Measurements from ENCODE around the gene ATP8A2. TPM values are rescaled to one million over a fixed set of nuclear protein-coding genes. Genes with fewer than 3 reads are reported as not detected.

The ATP8A2 gene
- total and polyA plus RNA-seq, 4 donors = 0.01 to 0.08 (median 0.05) TPM; not detected in 1

DNA sequence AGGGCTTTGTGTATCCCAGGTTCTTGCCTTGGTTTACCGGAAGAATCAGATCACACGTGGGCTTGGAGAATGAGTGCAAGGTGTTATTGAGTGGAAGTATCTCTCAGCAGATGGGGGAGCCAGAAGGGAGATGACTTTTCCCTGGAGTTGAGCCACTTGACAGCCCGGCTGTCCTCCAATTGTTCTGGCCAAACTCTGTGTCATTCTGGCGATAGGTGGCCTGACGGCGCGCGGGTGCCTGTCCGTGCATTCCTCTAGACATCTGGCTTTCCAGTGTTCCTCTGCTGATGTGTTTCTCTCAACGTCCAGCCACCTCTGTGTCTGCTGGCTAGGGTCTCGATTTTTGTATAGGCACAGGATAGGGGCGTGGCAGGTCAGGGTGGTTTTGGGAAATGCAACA, 498.2 kb downstream of the ATP8A2 start (continued):
- no peak for TF ChIP-seq REST (IDR thresholded peaks at IDR 0.05)
- TF ChIP-seq, protein P1, sequence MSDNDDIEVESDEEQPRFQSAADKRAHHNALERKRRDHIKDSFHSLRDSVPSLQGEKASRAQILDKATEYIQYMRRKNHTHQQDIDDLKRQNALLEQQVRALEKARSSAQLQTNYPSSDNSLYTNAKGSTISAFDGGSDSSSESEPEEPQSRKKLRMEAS (IDR thresholded peaks at IDR 0.05) = no peak
- TF ChIP-seq YY1 (IDR thresholded peaks at IDR 0.05) = no peak
- no peak for TF ChIP-seq GABPA (IDR thresholded peaks at IDR 0.05 in 1 of 2, conservative IDR thresholded peaks at IDR 0.05 in 1 of 2)

GRCh38 chr13:25871389-25872125, 499.8 kb downstream of the ATP8A2 start:
- 85% methylated on average over 11 of the region's 11 CpGs for WGBS

More at GRCh38 chr13:25871389-25872125, 499.8 kb downstream of the ATP8A2 start:
- no peak for DNase-seq (ENCODE audit: low spot score)
- Histone ChIP-seq H3K4me3 (ENCODE audit: low read depth in 1 of 3, low read length in 3 of 3) (no peak overlapping the region), H3K4me1 (ENCODE audit: control insufficient read depth in 4 of 4, insufficient read depth in 4 of 4, low read length in 3 of 4) (no peaks in the 10 kb centered on the region), H3K36me3 (ENCODE audit: control insufficient read depth in 4 of 4, insufficient read depth in 3 of 4, low read depth in 1 of 4, low read length in 3 of 4) (no peaks in the 10 kb centered on the region), H3K9ac (ENCODE audit: low read depth in 1 of 2, low read length in 2 of 2) (no peak overlapping the region), H3K27me3 (ENCODE audit: control insufficient read depth in 4 of 4, insufficient read depth in 4 of 4, low read length in 3 of 4) (no peaks in the 10 kb centered on the region), H3K9me3 (ENCODE audit: control insufficient read depth in 4 of 4, low read length in 3 of 4) (no peaks in the 10 kb centered on the region), H3K27ac (ENCODE audit: low read depth in 1 of 2, low read length in 2 of 2) (no peak overlapping the region)
- no peak for TF ChIP-seq HNF4G (IDR thresholded peaks at IDR 0.05)
- no peak for TF ChIP-seq CTCF (IDR thresholded peaks at IDR 0.05; ENCODE audit: low read depth, low read length, missing input control)
- no peak for TF ChIP-seq FOXA1 (IDR thresholded peaks at IDR 0.05)
- no peak for TF ChIP-seq NR2F2 (IDR thresholded peaks at IDR 0.05)
- no peak for TF ChIP-seq RAD21 (IDR thresholded peaks at IDR 0.05)
- TF ChIP-seq TAF1 (conservative IDR thresholded peaks at IDR 0.05) = no peak
- no peak for TF ChIP-seq JUND (IDR thresholded peaks at IDR 0.05)
- no peak for TF ChIP-seq FOXA2 (IDR thresholded peaks at IDR 0.05)
- no peak for TF ChIP-seq REST (IDR thresholded peaks at IDR 0.05)
- TF ChIP-seq RXRA (IDR thresholded peaks at IDR 0.05) = no peak
- TF ChIP-seq, protein P1 (IDR thresholded peaks at IDR 0.05) = no peak
- TF ChIP-seq YY1 (IDR thresholded peaks at IDR 0.05) = no peak
- TF ChIP-seq EGR1 (IDR thresholded peaks at IDR 0.05; ENCODE audit: low read depth in 2 of 2) = no peak
- no peak for TF ChIP-seq ZBTB33 (IDR thresholded peaks at IDR 0.05)
- TF ChIP-seq GABPA (IDR thresholded peaks at IDR 0.05 in 1 of 2, conservative IDR thresholded peaks at IDR 0.05 in 1 of 2) = no peak
- TF ChIP-seq SP1 (IDR thresholded peaks at IDR 0.05) = no peak
- TF ChIP-seq, protein P2, sequence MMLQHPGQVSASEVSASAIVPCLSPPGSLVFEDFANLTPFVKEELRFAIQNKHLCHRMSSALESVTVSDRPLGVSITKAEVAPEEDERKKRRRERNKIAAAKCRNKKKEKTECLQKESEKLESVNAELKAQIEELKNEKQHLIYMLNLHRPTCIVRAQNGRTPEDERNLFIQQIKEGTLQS (IDR thresholded peaks at IDR 0.05) = no peak

Data from liver (tissue), 9 donors.